Measurements from ENCODE around the gene SGMS1.
A peak's percentile ranks its signal among the peaks of the same experiment; 100 is the strongest.

Gene SGMS1

GRCh38 chr10:50324046-50324445 is 299.7 kb downstream of the SGMS1 start:
- no peak overlapping the region for H3K4me3 ChIP-seq (replicated peaks in 1 of 2; ENCODE audit: low read depth in 2 of 2, low read length in 2 of 2)
- TF ChIP-seq CTCF (IDR thresholded peaks at IDR 0.05; ENCODE audit: low read depth, low read length): no peak

GRCh38 chr10:50322077-50322476 is 301.7 kb downstream of the SGMS1 start:
- DNase-seq (ENCODE audit: low read depth in 2 of 2): peak; percentile 56 to 63
- no peak for TF ChIP-seq CTCF (IDR thresholded peaks at IDR 0.05; ENCODE audit: low read depth, low read length)
- no peak overlapping the region for H3K4me3 ChIP-seq (replicated peaks in 1 of 2; ENCODE audit: low read depth in 2 of 2, low read length in 2 of 2)

More at GRCh38 chr10:50324046-50324445, 299.7 kb downstream of the SGMS1 start:
- no peak for DNase-seq (ENCODE audit: low read depth in 2 of 2)

GRCh38 chr10:50318129-50318528 is 305.6 kb downstream of the SGMS1 start:
- no peak overlapping the region for H3K4me3 ChIP-seq (replicated peaks in 1 of 2; ENCODE audit: low read depth in 2 of 2, low read length in 2 of 2)
- no peak for TF ChIP-seq CTCF (IDR thresholded peaks at IDR 0.05; ENCODE audit: low read depth, low read length)
- no peak for DNase-seq (ENCODE audit: low read depth in 2 of 2)

GRCh38 chr10:50316695-50317648 is 306.8 kb downstream of the SGMS1 start:
- peak in 1 of 2 donors; percentile 20 for DNase-seq (ENCODE audit: low read depth in 2 of 2)
- H3K4me3 ChIP-seq (replicated peaks in 1 of 2; ENCODE audit: low read depth in 2 of 2, low read length in 2 of 2): no peak overlapping the region
- no peak for TF ChIP-seq CTCF (IDR thresholded peaks at IDR 0.05; ENCODE audit: low read depth, low read length)

- H3K4me3 ChIP-seq (replicated peaks in 1 of 2; ENCODE audit: low read depth in 2 of 2, low read length in 2 of 2): no peak overlapping the region
- no peak for TF ChIP-seq CTCF (IDR thresholded peaks at IDR 0.05; ENCODE audit: low read depth, low read length)
- DNase-seq (ENCODE audit: low read depth in 2 of 2): peak in 1 of 2 donors; percentile 53
Measured at GRCh38 chr10:50316174-50316573, 307.6 kb downstream of the SGMS1 start.

- no peak overlapping the region for H3K4me3 ChIP-seq (replicated peaks in 1 of 2; ENCODE audit: low read depth in 2 of 2, low read length in 2 of 2)
- no peak for DNase-seq (ENCODE audit: low read depth in 2 of 2)
- TF ChIP-seq CTCF (IDR thresholded peaks at IDR 0.05; ENCODE audit: low read depth, low read length): no peak
Measured at GRCh38 chr10:50315424-50315823, 308.3 kb downstream of the SGMS1 start.
